DMS 273 (cell line): ENCODE results near the gene POLR1H.

ENCODE experiments used
- DNase-seq: peaks from one replicate; lab custom pipeline; 2025; ENCODE audit not compliant: unreplicated experiment; lab: John Stamatoyannopoulos, UW

Gene POLR1H

DNA sequence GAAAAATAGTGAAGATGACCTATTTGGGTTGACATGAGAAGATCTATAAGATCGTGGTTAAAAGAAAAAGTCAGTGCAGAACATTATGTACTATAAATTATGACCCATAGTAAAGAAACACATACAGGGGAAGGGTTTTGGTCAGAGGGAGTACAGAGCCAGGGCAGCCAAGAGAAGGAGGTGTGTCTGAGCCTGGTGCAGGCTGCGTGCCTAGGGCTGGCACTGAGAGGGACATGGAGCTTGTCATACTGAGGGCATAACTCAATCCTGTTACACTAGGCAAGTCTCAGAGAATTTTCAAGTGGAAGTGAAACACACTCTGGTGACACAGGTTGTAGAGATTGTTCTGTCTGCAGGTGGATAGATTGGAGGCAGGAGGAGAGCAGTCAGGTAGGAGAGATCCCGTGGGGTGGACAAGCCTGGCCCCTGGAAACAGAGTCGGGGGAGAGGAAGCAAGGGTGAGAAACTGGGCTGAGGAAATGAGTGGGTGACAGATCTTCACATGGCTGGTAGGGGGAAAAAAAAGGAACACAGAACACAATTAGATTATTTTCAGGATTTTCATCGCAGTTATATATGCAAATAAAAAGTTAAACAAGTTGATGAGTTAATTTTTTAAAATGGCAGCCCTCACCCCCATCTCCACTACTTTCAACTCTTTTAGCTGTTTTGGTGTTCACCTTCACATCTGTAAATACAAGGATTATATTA, 33.0 kb downstream of the POLR1H start:
- DNase-seq = no peak

DNA sequence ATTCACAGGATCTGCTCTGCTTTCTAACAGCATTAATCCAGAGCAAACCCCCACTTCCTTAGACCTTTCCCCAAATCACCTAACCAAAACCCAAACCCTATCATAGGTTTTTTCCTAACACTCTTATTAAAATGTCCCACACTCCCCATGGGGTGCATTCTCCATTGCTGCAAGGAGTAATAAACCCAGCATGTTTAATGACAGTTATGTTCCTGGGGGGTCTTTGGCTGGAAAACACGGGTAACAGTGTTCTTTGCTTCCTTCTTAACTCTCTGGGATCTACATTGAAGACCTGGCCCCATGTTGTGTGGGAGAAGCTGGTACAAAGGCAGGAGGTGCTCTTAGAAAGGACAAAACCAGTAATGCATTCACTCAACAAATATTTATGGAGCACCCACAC, 35.8 kb downstream of the POLR1H start:
- no peak for DNase-seq

DNA sequence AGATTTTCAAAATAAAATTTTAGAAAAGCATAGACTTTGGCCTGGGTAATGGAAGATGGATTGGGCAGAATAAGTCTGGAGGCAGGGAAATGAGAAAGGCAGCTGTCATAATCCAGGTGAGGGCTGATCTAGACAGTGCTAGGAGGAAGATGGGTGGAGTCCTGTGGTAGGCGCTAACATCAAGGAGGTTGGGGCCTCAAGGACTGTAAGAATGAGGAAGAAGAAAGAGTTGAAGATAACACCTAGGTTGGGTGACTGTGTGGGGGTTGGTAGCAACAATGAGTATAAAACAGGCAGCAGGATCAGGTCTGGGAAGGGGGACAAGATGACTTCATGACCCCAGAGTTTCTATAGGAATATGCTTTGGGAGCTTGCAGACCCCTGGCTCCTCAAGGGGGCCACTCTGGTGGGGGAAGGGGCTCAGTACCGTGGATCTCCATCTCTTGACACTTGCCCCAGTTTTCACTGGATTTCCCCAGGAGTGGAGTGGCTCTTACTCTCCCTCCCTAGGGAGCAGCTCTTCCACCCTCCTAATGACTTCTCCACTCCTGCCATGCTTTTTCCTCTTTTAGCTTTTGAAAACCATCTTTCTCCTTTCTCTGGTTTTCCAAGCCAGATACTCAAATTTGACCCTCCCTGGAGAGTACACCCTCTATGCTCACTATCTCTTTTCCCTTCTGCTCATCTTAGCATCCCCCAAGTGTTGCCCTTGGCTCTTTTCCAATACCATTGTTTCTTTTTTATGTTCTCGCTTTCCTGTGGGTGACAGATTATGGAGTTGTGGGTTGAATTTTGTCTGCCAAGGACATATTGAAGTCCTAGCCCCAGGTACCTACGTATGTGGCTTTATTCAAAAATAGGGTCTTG, 37.1 kb downstream of the POLR1H start:
- no peak for DNase-seq

DNA sequence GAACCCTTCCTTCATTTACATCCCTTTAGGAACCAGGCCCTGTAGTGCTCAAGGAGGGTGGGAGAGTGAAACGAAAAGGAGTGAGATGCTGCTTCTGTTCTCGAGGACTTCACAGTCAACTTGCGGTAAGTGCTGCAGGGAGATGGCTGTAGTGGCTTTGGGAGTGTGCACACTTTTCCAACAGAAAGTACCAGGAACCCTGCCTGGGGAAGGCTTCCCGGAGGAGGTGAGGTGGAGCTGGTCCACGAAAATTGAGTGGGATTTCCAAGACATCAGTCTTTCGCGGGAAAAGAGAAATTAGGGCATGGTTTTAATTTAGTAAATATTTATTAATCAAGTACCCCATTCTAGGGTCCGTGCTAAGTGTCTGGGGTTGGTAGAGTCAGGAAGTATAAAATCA, 39.1 kb downstream of the POLR1H start:
- DNase-seq = no peak

DNA sequence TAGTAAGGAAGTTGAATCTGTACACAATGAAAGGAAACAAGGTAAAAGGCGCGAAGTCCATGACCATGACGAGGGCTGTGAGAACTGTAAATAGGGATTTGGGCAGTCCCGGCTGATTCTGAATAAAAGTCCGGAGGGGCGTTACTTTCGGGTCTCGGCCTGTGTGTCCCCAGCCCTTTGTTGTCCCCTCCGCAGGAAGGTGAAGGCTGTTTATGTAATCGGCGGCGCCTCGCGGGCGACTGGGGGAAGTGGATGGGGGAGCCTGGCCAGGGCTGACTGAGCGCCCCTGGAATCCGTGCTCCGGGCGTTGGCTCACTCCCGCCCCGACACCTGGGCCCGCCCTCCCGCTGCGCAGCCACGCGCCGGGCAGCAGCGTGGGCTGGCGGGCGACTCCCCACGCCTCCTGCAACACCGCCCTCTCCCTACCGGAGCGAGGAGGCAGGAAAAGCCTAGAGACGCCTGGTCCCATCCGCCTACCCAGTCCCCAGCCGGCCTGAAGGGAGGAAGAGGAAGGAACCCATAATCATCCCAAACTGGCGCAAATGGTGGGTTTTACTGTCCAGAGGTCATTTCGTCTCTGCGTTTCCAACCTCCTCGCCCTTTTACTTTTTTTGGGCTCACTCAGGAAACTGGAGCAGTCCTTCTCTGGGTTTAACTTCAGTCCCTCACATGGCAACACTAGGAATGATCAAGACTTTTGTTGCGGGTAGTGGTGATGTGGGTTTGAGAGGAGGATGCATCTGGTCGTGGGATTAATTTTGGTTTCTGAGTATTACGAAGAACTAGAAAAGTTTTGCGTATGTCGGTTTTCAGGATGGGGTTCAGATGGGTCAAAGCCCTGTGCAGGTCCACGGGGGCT, 39.7 kb downstream of the POLR1H start:
- DNase-seq = peak; percentile 50

DNA sequence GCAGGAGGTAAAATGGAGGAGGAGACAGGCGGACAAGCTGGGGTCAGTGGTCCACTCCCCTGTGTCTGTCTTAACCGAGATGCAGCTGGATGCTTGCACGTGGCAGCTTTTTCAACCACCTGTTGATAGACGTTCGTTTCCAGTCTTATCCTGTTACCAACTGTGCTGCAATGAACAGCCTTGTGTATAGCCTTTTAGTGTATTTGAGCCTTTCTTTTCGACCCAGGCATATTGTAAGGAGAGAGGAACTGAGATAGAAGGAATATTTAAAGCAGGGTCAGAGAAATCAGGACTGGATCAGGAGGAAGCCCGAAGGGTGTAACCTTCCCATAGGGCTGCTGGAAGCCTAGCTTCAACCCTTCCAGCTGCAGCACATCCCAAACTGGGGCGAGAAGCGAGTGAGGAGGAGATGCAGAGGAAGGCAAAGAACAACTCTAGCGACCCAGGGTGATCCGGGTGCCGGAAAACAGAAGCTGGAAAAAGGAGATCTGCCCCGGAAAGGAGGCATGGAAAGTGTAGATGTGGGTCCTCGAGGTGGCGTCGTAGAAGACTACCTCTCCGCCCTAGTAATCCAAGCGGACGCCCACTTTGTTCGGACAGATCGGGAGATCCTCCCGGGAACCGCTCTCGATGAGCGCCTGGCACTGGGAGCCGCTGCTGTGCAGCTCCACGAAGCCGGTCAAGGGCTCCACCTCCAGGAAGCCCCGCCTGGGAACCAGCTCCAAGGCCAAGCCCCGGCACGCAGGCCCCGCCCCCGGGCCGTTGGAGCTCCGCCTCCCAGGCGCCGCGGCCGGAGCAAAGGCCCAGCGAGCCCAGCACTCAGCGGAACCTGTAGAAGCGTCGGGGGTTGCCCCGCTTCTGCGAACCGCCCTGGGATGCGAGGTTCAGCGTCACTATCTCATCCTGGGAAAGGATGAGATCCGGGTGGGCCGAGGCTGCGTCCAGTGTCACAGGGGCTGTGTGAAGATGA, 40.7 kb downstream of the POLR1H start:
- DNase-seq = peak; percentile 93

DNA sequence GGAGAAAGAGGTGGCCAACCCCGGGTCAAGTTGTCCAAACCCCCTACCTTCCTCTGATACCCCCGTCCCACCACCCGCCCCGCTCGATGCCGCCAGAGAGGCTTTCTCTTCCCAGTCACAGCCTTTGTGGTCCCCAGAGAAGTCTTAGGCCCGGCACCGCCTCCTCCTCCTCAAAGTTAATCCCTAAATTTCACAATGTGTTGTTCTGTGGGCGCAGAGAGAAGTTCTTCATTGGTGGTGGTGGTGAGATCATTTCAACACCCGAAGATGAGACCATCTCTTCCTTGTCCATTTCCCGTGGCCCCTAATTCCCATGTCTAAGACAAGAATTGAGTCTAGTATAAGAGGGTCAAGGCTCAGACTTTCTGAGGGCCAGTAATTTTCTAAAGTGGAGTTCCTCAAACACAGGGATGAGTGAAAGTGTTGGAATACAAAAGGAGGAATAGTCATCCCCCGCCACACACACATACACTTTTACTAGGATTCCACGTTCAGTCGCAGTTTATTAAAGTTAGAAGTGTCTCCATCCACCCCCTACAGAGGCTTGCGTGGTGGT, 41.4 kb downstream of the POLR1H start:
- DNase-seq = no peak

DNA sequence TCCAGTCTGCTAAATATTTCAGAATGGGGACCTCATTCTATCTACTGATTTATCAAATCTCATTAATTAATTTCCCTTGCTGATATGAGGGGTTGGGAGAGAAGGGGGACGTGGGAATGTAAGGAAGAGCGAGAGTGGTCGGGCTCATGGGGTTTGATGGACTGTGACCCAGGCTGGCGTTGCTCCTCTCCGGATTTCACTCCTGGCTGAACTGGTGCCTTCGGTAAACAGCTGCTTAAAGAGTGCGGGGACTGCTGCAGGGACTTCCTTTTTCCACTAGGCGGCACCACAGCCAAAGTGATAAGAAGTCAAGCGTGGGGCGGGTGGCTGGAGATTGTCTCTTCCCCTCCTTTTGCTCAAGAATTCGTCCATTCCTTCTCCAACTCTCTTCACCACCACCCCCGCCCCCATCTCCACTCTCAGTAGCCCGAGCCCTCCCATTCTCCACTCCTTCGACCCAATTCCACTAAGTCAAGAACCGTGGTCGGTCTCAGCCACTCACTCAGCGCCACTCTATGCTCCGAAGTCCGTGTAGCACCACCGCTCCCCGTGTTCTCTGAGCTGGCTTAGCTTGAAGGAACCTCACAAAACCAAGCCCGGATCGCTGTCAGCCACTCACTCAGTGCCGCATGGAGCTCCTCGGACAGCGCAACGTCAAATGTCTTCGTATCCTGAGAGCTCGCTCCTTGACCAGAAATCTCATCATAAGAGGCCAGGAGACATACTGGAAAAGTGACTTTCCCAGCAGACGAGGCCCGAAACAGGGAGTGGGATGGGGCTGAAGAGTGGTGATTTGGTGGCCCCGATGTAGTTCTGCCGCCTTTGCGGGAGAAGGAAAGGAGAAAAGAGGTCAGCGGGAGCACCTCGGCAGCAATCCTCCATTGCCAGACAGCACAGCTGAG, 42.2 kb downstream of the POLR1H start:
- DNase-seq = peak; percentile 94

DNA sequence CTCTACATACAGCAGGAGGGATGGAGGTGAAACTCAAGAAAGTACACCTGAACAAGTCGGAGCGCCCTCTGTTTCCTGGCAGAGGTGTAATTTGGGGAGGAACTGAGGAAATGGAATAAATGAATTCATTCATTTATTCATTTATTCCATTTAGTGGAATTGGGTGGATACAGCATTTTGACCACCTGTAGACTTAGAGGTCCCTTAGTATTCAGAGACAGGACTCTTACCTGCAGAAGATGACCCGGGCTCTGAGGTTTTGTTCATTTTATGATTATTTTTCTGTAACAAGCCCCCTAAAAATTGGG, 42.8 kb downstream of the POLR1H start:
- no peak for DNase-seq

DNA sequence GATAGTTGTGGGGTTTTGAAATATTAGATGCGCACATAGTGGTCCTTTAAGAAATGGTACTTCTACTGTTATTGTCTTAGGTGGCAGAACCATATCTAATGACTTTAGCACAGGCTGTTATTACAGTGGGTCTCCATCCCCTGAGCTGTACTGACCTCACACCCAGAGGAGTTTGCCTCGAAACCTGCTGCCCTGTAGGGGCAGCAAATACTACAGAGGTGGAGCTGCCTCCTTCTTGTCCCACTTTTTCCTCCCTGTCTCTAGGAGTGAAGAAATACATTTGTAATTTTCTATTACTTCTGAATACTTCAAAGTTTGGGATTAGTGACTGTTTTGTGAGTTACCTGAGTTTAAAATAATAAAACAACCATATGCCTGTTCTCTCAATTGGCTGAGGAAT, 43.6 kb downstream of the POLR1H start:
- DNase-seq = no peak

DNA sequence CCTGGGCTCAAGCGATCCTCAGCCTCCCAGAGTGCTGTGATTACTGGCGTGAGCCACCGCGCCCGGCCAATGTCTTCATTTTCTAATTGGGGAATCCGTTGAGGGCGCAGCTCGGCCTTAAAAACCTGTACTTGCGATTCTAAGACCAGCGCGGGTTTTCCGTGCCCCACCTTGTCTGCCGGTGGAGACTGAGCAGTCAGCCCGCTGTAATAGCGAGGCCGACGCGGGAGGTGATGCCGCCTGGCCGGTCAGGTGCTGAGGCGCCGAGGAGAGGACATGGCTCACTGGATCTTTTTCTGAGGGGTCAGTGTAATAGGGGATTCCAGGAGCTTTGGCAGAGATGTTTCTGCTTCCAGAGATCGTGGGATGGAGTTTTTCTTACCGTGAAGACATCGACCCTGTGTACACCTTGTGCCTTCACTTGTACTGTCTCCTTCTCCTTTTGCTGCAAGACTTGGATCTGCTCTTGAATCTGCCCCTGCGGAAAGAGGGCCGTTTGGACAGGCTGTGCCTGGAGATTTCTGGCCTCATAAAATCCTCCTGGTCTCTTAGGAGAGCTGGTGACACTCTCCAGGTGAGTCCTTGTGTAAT, 50.3 kb downstream of the POLR1H start:
- no peak for DNase-seq

DNA sequence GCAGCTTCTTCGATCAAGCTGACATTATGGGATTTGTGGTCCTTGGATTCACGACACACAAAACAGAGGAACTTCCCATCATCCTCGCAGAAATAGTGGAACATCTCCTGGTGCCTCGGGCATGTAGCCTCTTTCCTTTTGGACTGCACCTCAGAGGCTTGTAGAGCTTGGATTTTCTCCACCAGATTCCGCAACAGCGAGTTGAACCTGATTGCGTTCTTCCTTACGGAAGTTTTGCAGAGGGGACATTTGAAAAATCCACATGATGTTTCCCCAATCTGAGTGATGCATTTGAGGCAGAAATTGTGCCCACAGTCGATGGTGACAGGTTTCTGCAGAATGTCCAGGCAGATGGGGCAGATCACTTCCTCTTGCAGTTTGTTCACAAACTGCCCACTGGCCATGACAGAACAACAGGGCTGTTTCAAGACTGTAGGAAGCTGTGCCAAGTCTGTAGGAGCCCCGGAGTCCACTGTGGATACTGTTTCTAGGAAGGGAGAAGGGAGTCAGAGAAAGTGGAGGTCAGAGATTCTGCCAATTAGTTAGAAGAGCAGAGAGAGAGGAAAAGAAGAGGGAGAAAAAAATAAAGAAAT, 51.4 kb downstream of the POLR1H start:
- no peak for DNase-seq

DNA sequence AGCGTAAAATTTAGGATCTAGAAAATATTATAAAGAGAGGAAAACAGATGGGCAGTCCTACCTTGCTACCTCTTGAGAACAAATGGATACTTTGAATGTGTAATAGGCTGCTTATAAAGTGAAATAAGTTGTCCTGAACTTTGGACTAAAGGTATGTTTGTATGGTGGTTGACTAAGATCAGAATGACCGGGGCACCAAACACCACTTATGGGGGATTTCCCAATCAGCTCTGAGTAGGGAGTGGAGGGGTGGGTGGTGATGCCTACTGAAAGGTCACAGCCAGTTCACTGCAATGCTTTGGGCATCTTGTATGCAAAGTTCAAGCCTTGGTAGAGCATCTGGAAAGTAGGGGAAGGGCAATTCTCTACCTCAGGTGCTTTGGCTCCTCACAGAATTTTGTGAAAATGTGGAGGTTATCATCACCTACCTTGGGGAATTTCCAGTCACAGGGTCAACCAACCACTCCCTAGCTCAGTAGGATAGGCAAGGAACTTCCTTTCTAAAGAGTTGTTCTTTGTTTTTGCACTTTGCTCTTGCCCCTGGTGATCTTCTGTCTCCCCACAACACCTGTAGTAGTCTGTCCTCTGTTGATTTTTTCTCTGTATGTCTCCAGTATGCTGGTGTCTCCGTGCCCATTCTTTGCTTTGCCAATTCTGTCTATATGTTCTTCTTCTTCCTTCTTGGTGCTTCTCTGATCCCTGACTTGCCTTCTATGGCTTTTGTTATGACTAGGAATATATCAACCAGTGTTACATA, 52.1 kb downstream of the POLR1H start, which contains the start of gene TRIM31:
Gene TRIM31, minus strand, starts transcription at position 88 of the 757 bp plus-strand sequence. CDS start 285 bp downstream, outside the sequence.
- DNase-seq = no peak

DNA sequence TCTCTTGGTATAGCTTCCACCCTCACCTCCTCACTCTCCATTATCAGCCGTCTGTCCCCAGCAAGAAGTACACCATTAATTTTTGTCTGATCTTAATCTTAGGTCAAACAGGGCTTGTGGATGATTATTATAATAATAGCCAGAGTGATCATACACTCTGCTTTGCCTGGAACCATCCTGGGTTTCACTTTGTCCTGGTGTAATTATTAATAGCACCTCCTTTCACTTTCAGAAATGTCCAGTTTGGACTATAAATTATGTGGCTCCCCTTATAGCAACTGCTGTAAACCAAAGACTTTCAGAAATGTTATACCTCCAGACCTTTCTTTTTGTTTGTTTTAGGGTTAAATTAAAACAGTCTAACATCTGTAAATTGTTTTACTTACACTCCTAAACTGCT, 52.8 kb downstream of the POLR1H start:
- no peak for DNase-seq
